Epithelial cell of esophagus (primary cell): ENCODE measurements around the gene STK11.

Experiments used
- DNase-seq: peaks from one replicate; pipeline ENCODE4 v3.0.0; 2010; ENCODE audit warnings: low read depth
- H3K4me3 ChIP-seq: 2 replicates; pipeline ENCODE4 v1.5.1; 2011; ENCODE audit warnings: mild to moderate bottlenecking, low read length, control low read depth
- TF ChIP-seq, protein P1 (sequence below): IDR thresholded peaks from 2 replicates; pipeline ENCODE4 v1.5.1; 2011; ENCODE audit warnings: low read depth, mild to moderate bottlenecking, low read length, control low read depth, inconsistent platforms; ENCODE audit not compliant: insufficient read depth; ENCODE audit errors: missing control alignments

Gene STK11

DNA sequence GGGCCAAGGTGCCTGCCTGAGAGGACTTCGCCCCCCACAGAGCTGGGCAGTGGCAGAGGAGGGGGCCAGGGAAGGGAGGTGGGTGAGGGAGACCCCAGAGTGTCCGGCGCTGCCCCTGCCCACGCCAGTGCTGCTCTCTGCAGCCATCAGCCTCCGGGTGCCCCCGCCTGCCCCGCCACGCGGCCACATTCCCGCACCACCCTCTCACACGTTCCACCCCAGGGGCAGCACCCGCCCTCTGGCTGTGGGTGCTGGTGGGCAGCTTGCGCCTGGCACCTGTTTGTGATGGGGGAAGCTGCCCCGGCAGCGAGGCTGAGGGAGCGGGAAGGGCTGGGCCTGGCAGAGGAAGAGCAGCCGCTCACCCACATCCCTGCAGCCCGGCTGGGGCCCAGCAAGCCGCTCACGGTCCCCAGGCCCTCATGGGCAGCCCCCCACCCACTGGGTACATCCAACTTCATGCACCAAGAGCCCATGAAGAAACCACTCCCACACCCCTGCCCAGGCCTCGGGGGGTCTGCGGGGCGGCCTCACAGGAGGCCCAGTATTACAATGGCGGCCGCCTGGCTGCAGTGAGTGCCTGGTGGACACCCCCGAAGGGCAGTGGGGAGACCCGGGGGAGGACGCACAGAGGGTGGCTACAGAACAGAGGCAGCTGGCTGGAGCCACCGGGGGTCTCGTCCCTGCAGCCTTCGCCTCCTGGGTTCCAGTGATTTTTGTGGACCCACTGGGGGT is 45.5 kb upstream of the STK11 start:
- no peak overlapping the region for H3K4me3 ChIP-seq
- DNase-seq: no peak
- TF ChIP-seq, protein P1, sequence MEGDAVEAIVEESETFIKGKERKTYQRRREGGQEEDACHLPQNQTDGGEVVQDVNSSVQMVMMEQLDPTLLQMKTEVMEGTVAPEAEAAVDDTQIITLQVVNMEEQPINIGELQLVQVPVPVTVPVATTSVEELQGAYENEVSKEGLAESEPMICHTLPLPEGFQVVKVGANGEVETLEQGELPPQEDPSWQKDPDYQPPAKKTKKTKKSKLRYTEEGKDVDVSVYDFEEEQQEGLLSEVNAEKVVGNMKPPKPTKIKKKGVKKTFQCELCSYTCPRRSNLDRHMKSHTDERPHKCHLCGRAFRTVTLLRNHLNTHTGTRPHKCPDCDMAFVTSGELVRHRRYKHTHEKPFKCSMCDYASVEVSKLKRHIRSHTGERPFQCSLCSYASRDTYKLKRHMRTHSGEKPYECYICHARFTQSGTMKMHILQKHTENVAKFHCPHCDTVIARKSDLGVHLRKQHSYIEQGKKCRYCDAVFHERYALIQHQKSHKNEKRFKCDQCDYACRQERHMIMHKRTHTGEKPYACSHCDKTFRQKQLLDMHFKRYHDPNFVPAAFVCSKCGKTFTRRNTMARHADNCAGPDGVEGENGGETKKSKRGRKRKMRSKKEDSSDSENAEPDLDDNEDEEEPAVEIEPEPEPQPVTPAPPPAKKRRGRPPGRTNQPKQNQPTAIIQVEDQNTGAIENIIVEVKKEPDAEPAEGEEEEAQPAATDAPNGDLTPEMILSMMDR: no peak

- TF ChIP-seq, protein P1: no peak
- peak; percentile 90 for DNase-seq
- no peak overlapping the region for H3K4me3 ChIP-seq
These were observed 43.9 kb upstream of the STK11 start for GRCh38 chr19:1161716-1162115.

DNA sequence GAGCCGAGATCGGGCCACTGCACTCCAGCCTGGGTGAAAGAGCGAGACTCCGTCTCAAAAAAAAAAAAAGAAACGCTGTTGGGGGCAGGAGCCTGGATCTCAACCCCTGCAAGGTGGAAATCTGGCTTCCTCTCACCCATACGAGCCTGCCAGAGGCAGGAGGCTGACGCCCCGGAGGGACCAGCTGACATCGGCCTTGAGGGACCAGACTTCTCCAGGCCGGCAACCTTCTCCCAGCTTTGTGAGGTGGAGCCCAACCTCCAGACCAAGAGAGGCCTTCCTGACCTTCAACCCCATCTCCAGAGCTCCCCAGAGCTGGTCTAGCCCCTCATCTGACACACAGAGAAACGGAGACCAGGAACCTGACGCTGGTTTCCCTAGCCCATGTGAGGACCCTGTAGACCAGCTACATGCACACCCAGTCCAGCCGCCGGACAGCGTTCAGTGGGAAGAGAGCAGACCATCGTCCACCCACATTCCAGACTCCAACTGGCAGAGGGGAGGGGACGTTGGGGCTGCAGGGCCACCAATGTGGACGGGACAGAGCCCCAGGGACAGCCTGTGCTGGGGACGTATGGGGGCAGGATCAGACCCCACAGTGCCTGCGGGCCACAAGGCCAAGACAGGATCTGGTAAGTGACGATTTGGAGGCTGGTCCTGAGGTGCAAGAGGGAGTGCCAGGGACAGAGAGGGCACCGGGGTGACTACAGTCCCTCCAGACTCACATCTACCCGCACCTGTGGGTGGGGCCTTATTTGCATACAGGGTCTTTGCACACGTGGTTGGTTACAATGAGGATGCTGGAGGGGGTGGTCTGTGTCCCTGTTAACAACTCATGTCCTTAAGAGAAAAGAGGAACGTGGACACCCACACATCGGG is 42.9 kb upstream of the STK11 start:
- DNase-seq: no peak
- TF ChIP-seq, protein P1: no peak
- no peak overlapping the region for H3K4me3 ChIP-seq

DNA sequence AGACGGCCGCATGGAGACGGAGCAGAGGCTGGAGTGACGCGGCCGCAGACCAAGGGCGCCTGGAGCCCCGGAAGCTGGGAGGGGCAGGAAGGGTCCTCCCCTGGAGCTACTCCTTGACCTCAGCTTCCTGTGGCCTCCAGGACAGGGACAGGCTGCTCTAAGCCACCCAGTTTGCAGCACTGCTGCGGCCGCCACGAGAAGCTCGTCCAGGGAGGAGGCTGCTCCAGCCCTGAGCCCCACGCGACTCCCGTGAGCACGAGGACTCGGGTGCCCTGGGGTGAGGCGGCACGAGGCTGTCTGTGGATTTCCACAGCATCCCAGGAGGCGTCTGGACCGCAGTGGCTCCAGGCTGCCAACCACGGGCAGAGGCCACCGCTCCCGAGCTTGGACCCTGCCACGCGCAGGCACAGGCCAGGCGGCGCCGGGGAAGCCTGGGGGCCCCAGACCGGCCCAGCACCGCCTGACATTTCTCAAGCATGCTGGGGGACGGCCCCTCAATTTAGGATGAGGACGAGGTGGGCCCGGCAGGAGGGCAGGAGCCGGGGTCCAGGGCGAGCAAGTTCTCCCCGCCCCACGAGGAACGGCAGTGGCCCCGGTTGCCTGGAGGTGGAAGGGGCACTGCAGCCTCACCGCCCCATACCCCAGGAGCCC is 42.2 kb upstream of the STK11 start:
- H3K4me3 ChIP-seq: no peak overlapping the region
- DNase-seq: no peak
- TF ChIP-seq, protein P1: no peak

- no peak overlapping the region for H3K4me3 ChIP-seq
- TF ChIP-seq, protein P1: no peak
- no peak for DNase-seq
These were observed 41.5 kb upstream of the STK11 start for GRCh38 chr19:1163934-1164683.

DNA sequence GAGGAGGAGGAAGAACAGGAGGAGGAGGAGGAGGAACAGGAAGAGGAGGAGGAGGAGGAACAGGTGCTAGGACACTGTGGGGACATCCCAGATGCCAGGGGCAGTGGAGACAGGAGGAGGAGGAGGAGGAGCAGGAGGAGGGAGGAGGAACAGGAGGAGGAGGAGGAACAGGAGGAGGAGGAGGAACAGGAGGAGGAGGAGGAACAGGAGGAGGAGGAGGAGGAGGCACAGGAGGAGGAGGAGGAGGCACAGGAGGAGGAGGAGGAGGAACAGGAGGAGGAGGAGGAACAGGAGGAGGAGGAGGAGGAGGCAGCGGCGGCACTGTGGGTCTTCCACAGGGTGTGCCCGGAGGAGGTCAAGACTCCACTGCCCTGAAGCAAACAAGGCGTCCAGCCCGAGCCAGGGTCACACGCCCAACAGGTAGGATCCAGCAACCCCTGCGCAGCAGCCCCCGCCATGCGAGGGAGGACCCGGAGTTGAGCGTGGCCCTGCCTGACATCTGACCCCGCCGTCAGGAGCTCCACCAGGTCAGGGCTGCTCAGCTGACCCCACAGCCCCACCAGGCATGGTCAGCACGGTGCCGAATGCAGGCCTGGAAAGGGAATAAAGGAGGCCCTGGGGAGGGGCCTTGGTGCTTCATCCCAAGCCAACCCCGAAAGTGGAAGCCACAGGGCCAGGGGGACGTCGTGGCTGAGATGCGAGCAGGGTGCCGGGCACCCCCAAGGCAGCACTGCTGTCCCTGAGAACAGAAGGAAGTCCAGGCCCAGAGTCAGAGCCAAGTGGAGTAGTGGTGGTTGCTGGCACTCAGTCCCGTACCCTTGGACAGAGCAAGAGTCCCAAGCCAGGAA is 40.7 kb upstream of the STK11 start:
- no peak for DNase-seq
- TF ChIP-seq, protein P1: no peak

More for the DNA sequence above, 40.7 kb upstream of the STK11 start:
- no peak overlapping the region for H3K4me3 ChIP-seq
